CD8-positive, alpha-beta memory T cell (primary cell): Measurements from ENCODE around the gene HBB. TPM values are rescaled to one million over a fixed set of nuclear protein-coding genes. Genes with fewer than 3 reads are reported as not detected.

Experiments used
- CTCF ChIA-PET: fragments of 350-600 bp; sonication (Branson Sonifier 250); formaldehyde crosslinking; loops from one replicate; lab custom pipeline; 2021; ENCODE audit warnings: antibody characterized with exemption; lab: Charles Lee
- POLR2A ChIA-PET: fragments of 350-600 bp; sonication (Branson Sonifier 250); formaldehyde crosslinking; loops from one replicate; lab custom pipeline; 2021; ENCODE audit warnings: antibody characterized with exemption; lab: Charles Lee
- DNase-seq, 5 donors: peaks; one replicate each; pipeline versions ENCODE4 v3.0.0 to v3.0.0-alpha.2; 2020 to 2022; ENCODE audit warnings: mixed read lengths in 1 of 5
- H3K27ac ChIP-seq: one replicate; pipeline ENCODE4 v1.7.0; 2013; ENCODE audit warnings: low read depth, mild to moderate bottlenecking, low read length, moderate library complexity
- H3K27me3 ChIP-seq: 2 replicates; pipeline ENCODE4 v1.7.0; 2013; ENCODE audit warnings: low read length, mild to moderate bottlenecking; ENCODE audit not compliant: insufficient read depth, poor library complexity, severe bottlenecking
- H3K36me3 ChIP-seq: 2 replicates; pipeline ENCODE4 v1.7.0; 2013; ENCODE audit warnings: mild to moderate bottlenecking, low read length, moderate library complexity; ENCODE audit not compliant: insufficient read depth
- H3K4me1 ChIP-seq: 2 replicates; pipeline ENCODE4 v1.7.0; 2013; ENCODE audit warnings: mild to moderate bottlenecking, low read length, moderate library complexity; ENCODE audit not compliant: insufficient read depth
- H3K4me3 ChIP-seq: 2 replicates; pipeline ENCODE4 v1.7.0; 2013; ENCODE audit warnings: mild to moderate bottlenecking, low read length
- H3K9me3 ChIP-seq: 2 replicates; pipeline ENCODE4 v1.7.0; 2013; ENCODE audit warnings: mild to moderate bottlenecking, low read length
- H3K27ac Mint-ChIP-seq, 8 donors: one replicate each; pipeline ENCODE4 v1.8.0; 2020 to 2021; ENCODE audit warnings: mixed read lengths in 8 of 8, mild to moderate bottlenecking in 6 of 8, inconsistent platforms in 3 of 8, moderate library complexity in 3 of 8
- H3K27me3 Mint-ChIP-seq, 2 donors: one replicate each; pipeline ENCODE4 v1.8.0; 2020 to 2021; ENCODE audit warnings: mixed read lengths in 2 of 2, mild to moderate bottlenecking in 1 of 2, moderate library complexity in 1 of 2
- H3K36me3 Mint-ChIP-seq, 3 donors: one replicate each; pipeline ENCODE4 v1.8.0; 2020 to 2021; ENCODE audit warnings: mixed read lengths in 3 of 3, inconsistent platforms in 1 of 3, mild to moderate bottlenecking in 1 of 3
- H3K4me1 Mint-ChIP-seq, 3 donors: one replicate each; pipeline ENCODE4 v1.8.0; 2020 to 2021; ENCODE audit warnings: mixed read lengths in 3 of 3, inconsistent platforms in 1 of 3, mild to moderate bottlenecking in 1 of 3
- H3K4me3 Mint-ChIP-seq, 7 donors: one replicate each; pipeline ENCODE4 v1.8.0; 2020 to 2021; ENCODE audit warnings: mixed read lengths in 7 of 7, mild to moderate bottlenecking in 6 of 7, moderate library complexity in 4 of 7, inconsistent platforms in 2 of 7
- H3K9me3 Mint-ChIP-seq, 5 donors: one replicate each; pipeline ENCODE4 v1.8.0; 2020 to 2022; ENCODE audit warnings: mixed read lengths in 5 of 5, mild to moderate bottlenecking in 3 of 5, moderate library complexity in 2 of 5, inconsistent platforms in 1 of 5
- polyA plus RNA-seq: library from polyadenylated mRNA; unstranded; fragments of 300-500 nt; fragmentation: Illumina TruSeq; gene quantifications from one replicate; pipeline ENCODE4 v1.2.3, GENCODE V29; 2021
- total RNA-seq, 2 experiments: library from RNA; stranded (reverse); gene quantifications; one replicate each; pipeline ENCODE4 v1.2.3, GENCODE V29; 2021

Gene HBB
- total and polyA plus RNA-seq, 3 experiments from 2014 or later, result not detected

GRCh38 chr11:5204787-5205186 is 22.1 kb downstream of the HBB start:
- H3K4me3 Mint-ChIP-seq, result no peak overlapping the region
- H3K27ac ChIP-seq, result no peak overlapping the region
- ChIA-PET POLR2A (no interaction called here), CTCF (no interaction called here)
- no peaks in the 10 kb centered on the region for H3K9me3 ChIP-seq
- no peaks in the 10 kb centered on the region for H3K27me3 ChIP-seq
- no peaks in the 10 kb centered on the region for H3K4me1 ChIP-seq
- H3K4me1 Mint-ChIP-seq, result no peaks in the 10 kb centered on the region
- peaks cover 0 to 4% of the 10 kb centered on the region in 2 donors for H3K27me3 Mint-ChIP-seq
- no peak overlapping the region for H3K4me3 ChIP-seq
- H3K36me3 Mint-ChIP-seq, result no peaks in the 10 kb centered on the region
- no peaks in the 10 kb centered on the region for H3K9me3 Mint-ChIP-seq
- DNase-seq, result no peak
- H3K27ac Mint-ChIP-seq, result no peak overlapping the region
- H3K36me3 ChIP-seq, result no peaks in the 10 kb centered on the region

GRCh38 chr11:5203366-5203765 is 23.5 kb downstream of the HBB start:
- Mint-ChIP-seq H3K27ac (no peak overlapping the region), H3K4me1 (no peaks in the 10 kb centered on the region), H3K27me3 (peaks cover 0 to 3% of the 10 kb centered on the region in 2 donors), H3K9me3 (no peaks in the 10 kb centered on the region), H3K36me3 (no peaks in the 10 kb centered on the region), H3K4me3 (no peak overlapping the region)
- no peak for DNase-seq
- POLR2A ChIA-PET, result no interaction called here
- Histone ChIP-seq H3K4me3 (no peak overlapping the region), H3K9me3 (no peaks in the 10 kb centered on the region), H3K27ac (no peak overlapping the region), H3K36me3 (no peaks in the 10 kb centered on the region), H3K27me3 (no peaks in the 10 kb centered on the region), H3K4me1 (no peaks in the 10 kb centered on the region)
- CTCF ChIA-PET, result no interaction called here

GRCh38 chr11:5200582-5200981 is 26.3 kb downstream of the HBB start, which contains the start of gene OR51V1:
Gene OR51V1, minus strand, starts transcription at chr11:5200682. Its CDS starts 0 bp downstream, at chr11:5200682.
- no peak within 1 kb of the TSS for H3K27ac Mint-ChIP-seq
- Histone ChIP-seq H3K9me3 (no peaks in the 10 kb centered on the region), H3K4me3 (no peak within 1 kb of the TSS), H3K27ac (no peak within 1 kb of the TSS), H3K4me1 (no peaks in the 10 kb centered on the region), H3K36me3 (no peaks in the 10 kb centered on the region), H3K27me3 (no peaks in the 10 kb centered on the region)
- no peaks in the 10 kb centered on the region for H3K9me3 Mint-ChIP-seq
- ChIA-PET CTCF (no interaction called here), POLR2A (no interaction called here)
- DNase-seq, result no peak
- no peak within 1 kb of the TSS for H3K4me3 Mint-ChIP-seq
- peaks cover 0 to 3% of the 10 kb centered on the region in 2 donors for H3K27me3 Mint-ChIP-seq
- no peaks in the 10 kb centered on the region for H3K4me1 Mint-ChIP-seq
- no peaks in the 10 kb centered on the region for H3K36me3 Mint-ChIP-seq

GRCh38 chr11:5198285-5198684 is 28.6 kb downstream of the HBB start:
- Mint-ChIP-seq H3K27me3 (peaks cover 0 to 4% of the 10 kb centered on the region in 2 donors), H3K9me3 (peaks cover 0 to 3% (median 0%) of the 10 kb centered on the region in 5 donors), H3K4me1 (no peaks in the 10 kb centered on the region), H3K36me3 (no peaks in the 10 kb centered on the region), H3K27ac (no peak overlapping the region), H3K4me3 (no peak overlapping the region)
- H3K4me3 ChIP-seq, result no peak overlapping the region
- no peaks in the 10 kb centered on the region for H3K36me3 ChIP-seq
- no peak for DNase-seq
- ChIA-PET POLR2A (no interaction called here), CTCF (no interaction called here)
- no peak overlapping the region for H3K27ac ChIP-seq
- H3K4me1 ChIP-seq, result no peaks in the 10 kb centered on the region
- H3K27me3 ChIP-seq, result no peaks in the 10 kb centered on the region
- H3K9me3 ChIP-seq, result no peaks in the 10 kb centered on the region

GRCh38 chr11:5197536-5197935 is 29.3 kb downstream of the HBB start:
- Histone ChIP-seq H3K27me3 (no peaks in the 10 kb centered on the region), H3K27ac (no peak overlapping the region), H3K4me3 (no peak overlapping the region), H3K36me3 (no peaks in the 10 kb centered on the region), H3K4me1 (no peaks in the 10 kb centered on the region), H3K9me3 (no peaks in the 10 kb centered on the region)
- ChIA-PET POLR2A (no interaction called here), CTCF (no interaction called here)
- DNase-seq, result no peak
- peaks cover 0 to 3% (median 0%) of the 10 kb centered on the region in 5 donors for H3K9me3 Mint-ChIP-seq
- no peak overlapping the region for H3K27ac Mint-ChIP-seq
- peaks cover 0 to 2% of the 10 kb centered on the region in 2 donors for H3K27me3 Mint-ChIP-seq
- no peaks in the 10 kb centered on the region for H3K4me1 Mint-ChIP-seq
- no peak overlapping the region for H3K4me3 Mint-ChIP-seq
- H3K36me3 Mint-ChIP-seq, result no peaks in the 10 kb centered on the region

GRCh38 chr11:5196731-5197130 is 30.1 kb downstream of the HBB start:
- Mint-ChIP-seq H3K36me3 (no peaks in the 10 kb centered on the region), H3K4me3 (no peak overlapping the region), H3K27me3 (peaks cover 0 to 2% of the 10 kb centered on the region in 2 donors), H3K27ac (no peak overlapping the region), H3K4me1 (no peaks in the 10 kb centered on the region), H3K9me3 (peaks cover 0 to 3% (median under 1%) of the 10 kb centered on the region in 5 donors)
- Histone ChIP-seq H3K27me3 (no peaks in the 10 kb centered on the region), H3K4me3 (no peak overlapping the region), H3K27ac (no peak overlapping the region), H3K9me3 (no peaks in the 10 kb centered on the region), H3K36me3 (no peaks in the 10 kb centered on the region), H3K4me1 (no peaks in the 10 kb centered on the region)
- DNase-seq, result no peak
- CTCF ChIA-PET, result no interaction called here
- POLR2A ChIA-PET, result no interaction called here

GRCh38 chr11:5196067-5196466 is 30.8 kb downstream of the HBB start:
- H3K36me3 Mint-ChIP-seq, result no peaks in the 10 kb centered on the region
- H3K27me3 Mint-ChIP-seq, result peaks cover 0 to 2% of the 10 kb centered on the region in 2 donors
- Histone ChIP-seq H3K27me3 (no peaks in the 10 kb centered on the region), H3K4me1 (no peaks in the 10 kb centered on the region), H3K9me3 (no peaks in the 10 kb centered on the region), H3K4me3 (no peak overlapping the region), H3K36me3 (no peaks in the 10 kb centered on the region), H3K27ac (no peak overlapping the region)
- no peaks in the 10 kb centered on the region for H3K4me1 Mint-ChIP-seq
- CTCF ChIA-PET, result no interaction called here
- peaks cover 0 to 7% (median 2%) of the 10 kb centered on the region in 5 donors for H3K9me3 Mint-ChIP-seq
- no peak overlapping the region for H3K27ac Mint-ChIP-seq
- no peak overlapping the region for H3K4me3 Mint-ChIP-seq
- POLR2A ChIA-PET, result no interaction called here
- DNase-seq, result no peak

GRCh38 chr11:5192738-5193137 is 34.1 kb downstream of the HBB start:
- no peaks in the 10 kb centered on the region for H3K36me3 Mint-ChIP-seq
- no peaks in the 10 kb centered on the region for H3K4me1 Mint-ChIP-seq
- no peak overlapping the region for H3K4me3 ChIP-seq
- peaks cover 2 to 12% (median 8%) of the 10 kb centered on the region in 5 donors for H3K9me3 Mint-ChIP-seq
- H3K27me3 ChIP-seq, result no peaks in the 10 kb centered on the region
- no peaks in the 10 kb centered on the region for H3K9me3 ChIP-seq
- no peak overlapping the region for H3K27ac Mint-ChIP-seq
- no peak overlapping the region for H3K27ac ChIP-seq
- H3K4me1 ChIP-seq, result no peaks in the 10 kb centered on the region
- no peak overlapping the region for H3K4me3 Mint-ChIP-seq
- ChIA-PET CTCF (no interaction called here), POLR2A (no interaction called here)
- no peak for DNase-seq
- peaks cover 0 to 1% of the 10 kb centered on the region in 2 donors for H3K27me3 Mint-ChIP-seq
- H3K36me3 ChIP-seq, result no peaks in the 10 kb centered on the region

- Histone ChIP-seq H3K36me3 (no peaks in the 10 kb centered on the region), H3K27me3 (no peaks in the 10 kb centered on the region), H3K27ac (no peak overlapping the region), H3K9me3 (no peaks in the 10 kb centered on the region), H3K4me3 (no peak overlapping the region), H3K4me1 (no peaks in the 10 kb centered on the region)
- H3K4me1 Mint-ChIP-seq, result no peaks in the 10 kb centered on the region
- no peaks in the 10 kb centered on the region for H3K36me3 Mint-ChIP-seq
- H3K4me3 Mint-ChIP-seq, result no peak overlapping the region
- ChIA-PET POLR2A (no interaction called here), CTCF (no interaction called here)
- DNase-seq, result no peak
- no peaks in the 10 kb centered on the region for H3K27me3 Mint-ChIP-seq
- H3K27ac Mint-ChIP-seq, result no peak overlapping the region
- H3K9me3 Mint-ChIP-seq, result peaks cover 3 to 12% (median 8%) of the 10 kb centered on the region in 5 donors
Measured at GRCh38 chr11:5188201-5188600, 38.7 kb downstream of the HBB start.
